Esophagus squamous epithelium (tissue), 4 donors: ENCODE results near the gene RSPH6A.

Experiments used
- POLR2A ChIP-seq, 4 donors: fragments of 450-650 bp; IDR thresholded peaks; one replicate each; pipeline ENCODE4 v1.6.1; 2017; ENCODE audit warnings: antibody characterized with exemption in 4 of 4, mild to moderate bottlenecking in 4 of 4, moderate library complexity in 3 of 4
- TF ChIP-seq, protein P1 (sequence below), 6 experiments: fragments of 450-650 bp in 4 of 6; fragments of 200-600 bp in 2 of 6; sonication (generic) in 2 of 6; IDR thresholded peaks; one replicate each; pipeline ENCODE4 v1.5.1; 2016 to 2019; ENCODE audit warnings: antibody characterized with exemption in 6 of 6, mild to moderate bottlenecking in 4 of 6, moderate library complexity in 4 of 6

DNA sequence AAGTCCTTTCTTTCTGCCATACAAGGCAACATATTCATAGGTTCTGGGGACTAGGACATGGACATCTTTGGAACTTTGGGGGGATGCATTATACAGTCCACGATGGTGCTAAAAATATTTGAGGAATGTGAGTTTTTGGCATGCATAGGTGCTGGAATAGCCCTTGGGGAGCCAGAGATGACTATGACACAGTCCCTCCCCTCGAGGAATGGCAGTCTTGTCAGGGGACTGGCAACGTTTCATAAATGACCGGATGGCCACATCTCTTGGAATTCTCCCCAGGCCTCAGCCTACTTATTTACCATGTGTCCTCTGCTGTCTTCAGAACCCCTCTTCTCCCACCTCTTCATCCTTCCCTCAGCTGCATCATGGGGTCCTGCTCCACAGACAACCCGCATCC, 68.2 kb downstream of the RSPH6A start:
- TF ChIP-seq, protein P1, sequence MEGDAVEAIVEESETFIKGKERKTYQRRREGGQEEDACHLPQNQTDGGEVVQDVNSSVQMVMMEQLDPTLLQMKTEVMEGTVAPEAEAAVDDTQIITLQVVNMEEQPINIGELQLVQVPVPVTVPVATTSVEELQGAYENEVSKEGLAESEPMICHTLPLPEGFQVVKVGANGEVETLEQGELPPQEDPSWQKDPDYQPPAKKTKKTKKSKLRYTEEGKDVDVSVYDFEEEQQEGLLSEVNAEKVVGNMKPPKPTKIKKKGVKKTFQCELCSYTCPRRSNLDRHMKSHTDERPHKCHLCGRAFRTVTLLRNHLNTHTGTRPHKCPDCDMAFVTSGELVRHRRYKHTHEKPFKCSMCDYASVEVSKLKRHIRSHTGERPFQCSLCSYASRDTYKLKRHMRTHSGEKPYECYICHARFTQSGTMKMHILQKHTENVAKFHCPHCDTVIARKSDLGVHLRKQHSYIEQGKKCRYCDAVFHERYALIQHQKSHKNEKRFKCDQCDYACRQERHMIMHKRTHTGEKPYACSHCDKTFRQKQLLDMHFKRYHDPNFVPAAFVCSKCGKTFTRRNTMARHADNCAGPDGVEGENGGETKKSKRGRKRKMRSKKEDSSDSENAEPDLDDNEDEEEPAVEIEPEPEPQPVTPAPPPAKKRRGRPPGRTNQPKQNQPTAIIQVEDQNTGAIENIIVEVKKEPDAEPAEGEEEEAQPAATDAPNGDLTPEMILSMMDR (IDR thresholded peaks at IDR 0.05), result no peak
- TF ChIP-seq POLR2A (IDR thresholded peaks at IDR 0.05), result no peak
